ENCODE measurements around the gene DNAJB2.
A peak's percentile ranks its signal among the peaks of the same experiment; 100 is the strongest.
"Not testable (repeated sequence)": the region's sequence is repeated elsewhere in the genome, so short reads cannot be mapped to it uniquely, and the experiment has no call there.

DNAJB2 gene

GRCh38 chr2:219304223-219304622 is 25.1 kb downstream of the DNAJB2 start:
- DNase-seq: no peak

DNA sequence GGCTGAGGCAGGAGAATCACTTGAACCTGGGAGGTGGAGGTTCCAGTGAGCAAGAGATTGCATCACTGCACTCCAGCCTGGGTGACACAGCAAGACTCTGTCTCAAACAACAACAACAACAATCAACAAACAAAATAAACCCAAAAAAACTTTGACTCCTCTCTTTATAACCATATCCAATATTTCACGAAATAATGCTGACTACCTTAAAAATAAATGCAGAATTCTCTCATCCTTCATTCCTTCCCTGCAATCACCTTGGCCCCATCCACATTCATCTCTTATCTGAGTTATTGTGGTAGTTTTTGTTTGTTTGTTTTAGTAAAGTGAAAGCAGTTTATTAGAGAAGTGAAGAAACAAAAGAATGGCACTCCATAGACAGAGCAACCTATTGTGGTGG is 26.9 kb downstream of the DNAJB2 start:
- DNase-seq: no peak

GRCh38 chr2:219308142-219309101 is 29.3 kb downstream of the DNAJB2 start:
- DNase-seq: peak; percentile 43 to 64

DNA sequence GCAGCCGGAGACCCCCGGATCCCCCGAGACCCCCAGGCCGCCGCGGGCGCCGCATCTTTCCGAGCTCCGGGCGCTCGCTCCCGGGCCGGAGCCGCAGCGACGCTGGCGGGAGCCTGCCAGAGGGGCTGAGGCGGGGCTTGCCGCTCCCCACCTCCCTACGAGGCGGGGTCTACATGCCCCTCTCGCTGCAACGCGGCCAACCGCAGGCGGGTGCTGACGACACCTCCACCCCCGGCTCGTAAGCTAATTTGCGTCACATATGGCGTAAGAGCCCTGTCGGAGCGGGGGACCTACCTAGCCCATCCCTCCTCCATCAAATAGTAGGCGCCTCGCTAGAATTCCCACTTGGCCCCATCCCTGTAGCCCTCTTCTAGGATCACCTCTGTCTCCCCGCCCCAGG is 30.1 kb downstream of the DNAJB2 start, which contains the start of gene PTPRN:
TSS of gene PTPRN (minus strand) at position 124 of the 400 bp plus-strand sequence. CDS start at position 55, 69 bp downstream.
- DNase-seq: no peak

DNA sequence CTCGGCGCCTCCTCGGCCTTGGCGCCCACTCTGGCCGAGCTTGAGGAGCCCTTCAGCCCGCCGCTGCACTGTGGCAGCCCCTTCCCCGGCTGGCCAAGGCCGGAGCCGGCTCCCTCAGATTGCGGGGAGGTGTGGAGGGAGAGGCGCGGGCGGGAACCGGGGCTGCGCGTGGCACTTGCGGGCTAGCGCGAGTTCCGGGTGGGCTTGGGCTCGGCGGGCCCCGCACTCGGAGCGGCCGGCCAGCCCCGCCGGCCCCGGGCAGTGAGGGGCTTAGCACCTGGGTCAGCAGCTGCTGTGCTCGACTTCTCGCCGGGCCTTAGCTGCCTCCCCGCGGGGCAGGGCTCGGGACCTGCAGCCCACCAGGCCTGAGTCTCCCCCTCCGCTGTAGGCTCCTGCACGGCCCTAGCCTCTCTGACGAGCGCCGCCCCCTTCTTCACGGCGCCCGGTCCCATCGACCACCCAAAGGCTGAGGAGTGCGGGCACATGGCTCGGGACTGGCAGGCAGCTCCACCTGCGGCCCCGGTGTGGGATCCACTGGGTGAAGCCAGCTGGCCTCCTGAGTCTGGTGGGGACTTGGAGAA is 33.6 kb downstream of the DNAJB2 start:
- not testable (repeated sequence) for DNase-seq

- DNase-seq: no peak
Observed at GRCh38 chr2:219314804-219315468, 35.8 kb downstream of the DNAJB2 start.

DNA sequence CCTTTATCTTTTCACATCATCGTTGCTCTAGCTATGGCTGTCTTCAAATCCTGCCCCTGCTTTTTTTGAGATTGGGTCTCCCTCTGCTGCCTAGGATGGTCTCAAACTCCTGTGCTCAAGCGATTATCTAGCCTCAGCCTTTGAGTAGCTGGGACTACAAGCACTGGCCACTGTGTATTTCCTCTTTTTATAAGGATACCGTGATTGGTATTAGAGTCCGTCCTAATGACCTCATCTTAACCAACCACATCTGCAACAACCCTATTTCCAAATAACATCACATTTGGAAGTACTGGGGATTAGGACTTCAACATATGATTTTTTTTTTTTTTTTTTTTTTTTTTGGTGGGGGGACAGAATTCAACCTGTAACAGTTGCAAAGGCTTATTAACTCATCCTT is 44.3 kb downstream of the DNAJB2 start:
- DNase-seq: no peak

DNA sequence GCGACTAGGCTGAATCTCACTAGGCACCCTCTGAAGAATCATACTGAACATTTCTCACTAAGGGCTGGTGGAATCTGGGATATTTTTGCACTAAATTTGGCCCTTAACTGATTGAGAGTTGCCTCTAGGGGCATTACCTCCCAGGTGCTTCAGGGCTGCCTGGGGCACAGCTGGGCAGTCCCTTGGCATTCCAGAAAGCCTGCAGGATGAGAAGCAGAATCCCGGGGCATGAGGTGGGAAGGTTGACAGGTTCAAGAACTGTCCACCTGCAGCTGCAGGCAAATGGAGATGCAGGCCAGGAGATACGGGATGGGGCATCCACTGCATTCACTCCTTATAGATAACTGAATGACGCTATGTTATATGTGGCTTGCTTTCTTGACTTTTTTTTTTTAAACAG is 46.0 kb downstream of the DNAJB2 start:
- DNase-seq: no peak

DNA sequence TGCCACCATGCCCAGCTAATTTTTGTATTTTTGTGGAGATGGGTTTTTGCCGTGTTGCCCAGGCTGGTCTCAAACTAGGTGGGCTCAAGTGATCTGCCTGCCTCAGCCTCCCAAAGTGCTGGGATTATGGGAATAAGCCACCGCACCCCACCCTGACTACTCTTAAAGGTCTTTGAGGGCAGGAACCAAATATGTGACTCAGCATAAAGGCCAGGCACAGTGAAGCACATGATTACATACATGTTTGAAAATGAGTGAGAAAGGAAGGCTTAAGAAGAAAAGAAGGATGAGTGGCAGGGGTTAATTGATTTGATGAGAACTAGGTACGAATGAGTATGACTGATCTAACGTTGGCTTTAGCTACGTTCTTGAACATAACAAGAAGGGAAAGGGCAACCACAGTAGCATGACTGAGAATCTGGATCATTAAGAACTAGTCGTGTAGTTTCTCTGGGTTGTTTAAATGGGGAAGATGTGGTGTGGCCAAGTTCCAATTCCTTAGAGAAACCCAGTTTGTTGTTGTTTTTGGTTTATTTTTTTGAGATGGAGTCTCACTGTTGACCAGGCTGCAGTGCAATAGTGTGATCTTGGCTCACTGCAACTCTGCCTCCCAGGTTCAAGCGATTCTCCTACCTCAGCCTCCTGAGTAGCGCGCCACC is 46.6 kb downstream of the DNAJB2 start:
- no peak for DNase-seq

- DNase-seq: no peak
Observed at GRCh38 chr2:219327719-219328118, 48.6 kb downstream of the DNAJB2 start.

DNA sequence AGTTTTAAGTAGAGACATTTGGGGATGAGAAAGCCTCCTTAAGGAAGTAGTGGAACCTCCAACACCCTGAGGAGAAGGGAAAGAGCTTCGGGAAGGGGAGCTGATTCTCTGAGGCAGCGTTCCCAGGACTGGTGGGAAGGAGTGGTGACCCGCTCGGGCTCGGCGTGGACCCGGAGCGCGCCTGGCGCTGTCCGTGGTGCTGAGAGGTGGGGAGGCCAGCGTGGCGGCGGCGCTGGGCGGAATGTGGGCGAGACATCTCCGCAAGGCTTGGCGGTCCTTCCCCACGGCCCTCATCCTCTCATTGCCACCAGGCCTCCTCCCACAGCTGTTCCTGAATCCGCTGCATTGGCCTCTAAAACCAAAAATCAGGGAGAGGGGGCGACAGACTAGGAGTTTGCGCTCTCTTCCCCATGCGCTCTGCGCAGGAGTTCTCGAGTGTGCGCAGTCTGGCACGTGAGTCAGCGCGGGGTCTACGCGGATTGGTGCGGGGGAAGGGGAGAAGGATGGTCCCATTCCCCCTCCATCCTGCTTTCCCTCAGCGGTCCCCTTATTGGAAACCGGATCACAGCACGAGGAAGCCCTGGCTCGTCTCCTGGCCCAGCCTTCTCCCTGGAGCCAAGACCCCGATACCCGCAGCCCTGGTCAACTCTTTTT is 52.5 kb downstream of the DNAJB2 start:
- peak in 1 of 2 donors; percentile 10 for DNase-seq

DNA sequence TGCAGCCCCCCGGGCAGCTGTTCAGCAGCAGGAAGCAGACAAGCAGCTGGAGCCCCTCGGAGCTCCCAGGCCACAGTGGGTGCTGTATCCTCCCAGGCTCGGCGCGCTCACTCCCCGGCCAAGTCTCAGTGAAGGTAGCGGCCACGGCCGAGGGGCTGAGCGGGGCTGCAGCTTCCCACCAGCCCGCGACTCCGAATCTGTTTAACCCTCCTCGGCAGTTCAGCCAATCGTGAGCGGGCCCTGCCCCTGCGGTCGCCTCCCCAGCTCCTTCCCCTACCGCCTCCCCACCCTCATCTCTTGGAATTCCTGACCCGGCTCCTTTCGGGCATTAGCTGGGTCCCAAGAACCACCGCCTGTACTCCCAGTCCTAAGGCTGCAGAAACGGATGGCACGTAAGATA is 53.4 kb downstream of the DNAJB2 start, which contains the start of gene RESP18:
TSS of gene RESP18 (minus strand) at position 203 of the 400 bp plus-strand sequence.
- DNase-seq: no peak

- no peak for DNase-seq
Observed at GRCh38 chr2:219334076-219334475, 54.9 kb downstream of the DNAJB2 start.

GRCh38 chr2:219335373-219335786 is 56.2 kb downstream of the DNAJB2 start:
- DNase-seq: no peak

Measured in CD4-positive, alpha-beta T cell treated with Interferon alpha-2 for 1 hour (primary cell).